Keratinocyte (primary cell): ENCODE results near the gene TLDC2.

ENCODE experiments used
- CTCF ChIP-seq, 3 experiments: IDR thresholded peaks in 1 of 3; conservative IDR thresholded peaks in 1 of 3; optimal IDR thresholded peaks in 1 of 3; 2 replicates in 2 of 3; 3 replicates in 1 of 3; pipeline versions ENCODE3 to v1.5.1; 2011; ENCODE audit warnings: low read length in 3 of 3, mild to moderate bottlenecking in 3 of 3, moderate library complexity in 2 of 3, control low read depth in 1 of 3, inconsistent platforms in 1 of 3; ENCODE audit not compliant: insufficient read depth in 2 of 3; ENCODE audit errors: extremely low read depth in 1 of 3
- EZH2 ChIP-seq: IDR thresholded peaks from one replicate; pipeline ENCODE4 v1.6.1; 2012; ENCODE audit warnings: inconsistent platforms, mild to moderate bottlenecking, low read length, moderate library complexity

- no peak for TF ChIP-seq EZH2
- peak; percentile 34 to 74 (median 71) for TF ChIP-seq CTCF (optimal IDR thresholded peaks at IDR 0.05 in 1 of 3, IDR thresholded peaks at IDR 0.05 in 1 of 3, conservative IDR thresholded peaks at IDR 0.05 in 1 of 3; ENCODE audit: extremely low read depth in 1 of 3, insufficient read depth in 2 of 3, low read length in 3 of 3)
These were observed 43.9 kb downstream of the TLDC2 start for GRCh38 chr20:36919715-36920333.
